ENCODE data around the gene PRRT2. TPM values are rescaled to one million over a fixed set of nuclear protein-coding genes. Genes with fewer than 3 reads are reported as not detected.
"Not testable (repeated sequence)": the region's sequence is repeated elsewhere in the genome, so short reads cannot be mapped to it uniquely, and the experiment has no call there.

The PRRT2 gene
- total RNA-seq, 2 experiments from 2014 or later, result 1.5 to 2.0 TPM

GRCh38 chr16:29784157-29784556 is 27.8 kb upstream of the PRRT2 start:
- H3K27ac Mint-ChIP-seq, result peak overlapping the region; percentile 24
- H3K9me3 Mint-ChIP-seq, result no peaks in the 10 kb centered on the region
- H3K4me3 Mint-ChIP-seq, result no peak overlapping the region
- DNase-seq (peak; percentile 62), ATAC-seq (peak; percentile 85)
- H3K27me3 Mint-ChIP-seq, result no peaks in the 10 kb centered on the region
- POLR2A ChIA-PET, result interaction anchor here (0.9 to 1.7 kb wide), 5 partner anchors 15 to 85 kb away, joined by 3 to 9 read pairs (median 5); partner anchors contain the start of gene C16orf54
- TF ChIP-seq CTCF (IDR thresholded peaks at IDR 0.05), result no peak
- intact Hi-C loops (cut with micrococcal nuclease), result loop anchor here (10.0 kb wide), 1 partner anchor 79 kb away; no protein-coding TSS in a partner anchor
- CTCF ChIA-PET, result interaction anchor here (0.7 to 4.4 kb wide), 22 partner anchors 8 to 189 kb away, joined by 3 to 42 read pairs (median 5); partner anchors contain the start of genes MVP and PAGR1
- H3K4me1 Mint-ChIP-seq (ENCODE audit: low read depth), result peaks cover 30% of the 10 kb centered on the region
- no peaks in the 10 kb centered on the region for H3K36me3 Mint-ChIP-seq (ENCODE audit: low read depth)

DNA sequence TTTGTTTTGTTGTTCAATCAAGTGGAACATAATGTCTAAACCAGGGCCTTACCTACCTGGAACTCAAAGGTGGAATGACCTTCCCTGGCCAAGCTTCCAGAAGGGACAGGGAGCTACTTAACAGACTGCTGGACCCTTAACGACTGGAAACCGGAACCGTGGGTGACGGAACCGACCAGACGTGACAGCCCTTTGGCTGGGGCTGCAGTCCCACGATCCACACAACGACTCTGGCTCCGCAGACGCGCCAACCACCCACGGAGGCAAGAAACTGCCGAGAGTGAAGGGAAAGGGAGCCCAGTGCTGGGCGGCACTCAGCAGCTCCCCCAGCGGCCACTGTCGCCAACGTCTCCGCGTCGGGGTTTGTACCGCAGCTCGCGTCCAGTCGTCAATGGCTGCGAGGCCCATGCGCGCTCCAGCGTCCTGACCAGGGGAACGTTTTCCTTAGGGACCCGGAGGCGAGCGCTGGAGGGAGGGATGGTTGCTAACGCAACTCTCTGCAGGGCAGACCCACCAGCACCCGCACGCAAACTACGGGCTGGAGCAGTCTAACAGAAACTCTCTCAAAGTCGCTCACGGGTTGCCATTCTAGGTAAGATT is 27.0 kb upstream of the PRRT2 start:
- no peaks in the 10 kb centered on the region for H3K36me3 Mint-ChIP-seq (ENCODE audit: low read depth)
- ChIA-PET POLR2A (interaction anchor here (0.9 to 1.7 kb wide), 7 partner anchors 23 to 86 kb away, joined by 3 to 9 read pairs (median 5); partner anchors contain the start of gene C16orf54), CTCF (interaction anchor here (0.6 to 4.4 kb wide), 38 partner anchors 8 to 226 kb away, joined by 3 to 42 read pairs (median 4); partner anchors contain the start of genes C16orf54, DOC2A, MVP and PAGR1)
- intact Hi-C loops (cut with micrococcal nuclease), result loop anchor here (10.0 kb wide), 1 partner anchor 80 kb away; no protein-coding TSS in a partner anchor
- H3K27ac Mint-ChIP-seq, result peak overlapping the region; percentile 66
- H3K9me3 Mint-ChIP-seq, result no peaks in the 10 kb centered on the region
- no peaks in the 10 kb centered on the region for H3K27me3 Mint-ChIP-seq
- peak; percentile 84 for DNase-seq
- peak; percentile 91 for TF ChIP-seq CTCF (IDR thresholded peaks at IDR 0.05)
- peak; percentile 91 for ATAC-seq
- peaks cover 32% of the 10 kb centered on the region for H3K4me1 Mint-ChIP-seq (ENCODE audit: low read depth)
- H3K4me3 Mint-ChIP-seq, result peak overlapping the region; percentile 58

- intact Hi-C loops (cut with micrococcal nuclease), result loop anchor here (10.0 kb wide), 1 partner anchor 82 kb away; no protein-coding TSS in a partner anchor
- H3K27ac Mint-ChIP-seq, result not testable (repeated sequence)
Measured at GRCh38 chr16:29787155-29787554, 24.8 kb upstream of the PRRT2 start.

GRCh38 chr16:29789775-29790182 is 22.2 kb upstream of the PRRT2 start:
- H3K4me1 Mint-ChIP-seq (ENCODE audit: low read depth), result peaks cover 41% of the 10 kb centered on the region
- ChIA-PET POLR2A (interaction anchor here (0.5 to 7.2 kb wide), 24 partner anchors 9 to 301 kb away, joined by 3 to 89 read pairs (median 4); partner anchors contain the start of genes ALDOA, MAZ, MVP and PAGR1), CTCF (interaction anchor here (0.8 to 4.8 kb wide), 24 partner anchors 9 to 242 kb away, joined by 3 to 43 read pairs (median 5); partner anchors contain the start of genes MVP, PAGR1 and ZG16)
- no peak for TF ChIP-seq CTCF (IDR thresholded peaks at IDR 0.05)
- H3K36me3 Mint-ChIP-seq (ENCODE audit: low read depth), result peaks cover 31% of the 10 kb centered on the region
- peak overlapping the region; percentile 97 for H3K27ac Mint-ChIP-seq
- no peak for DNase-seq
- ATAC-seq, result no peak
- H3K4me3 Mint-ChIP-seq, result peak overlapping the region; percentile 100
- no peaks in the 10 kb centered on the region for H3K27me3 Mint-ChIP-seq
- intact Hi-C loops (cut with micrococcal nuclease), result loop anchor here (5.0 to 10.0 kb wide), 2 partner anchors 47 to 85 kb away; no protein-coding TSS in a partner anchor
- no peaks in the 10 kb centered on the region for H3K9me3 Mint-ChIP-seq

More at GRCh38 chr16:29787155-29787554, 24.8 kb upstream of the PRRT2 start:
- H3K4me3 Mint-ChIP-seq, ATAC-seq, DNase-seq, H3K27me3 Mint-ChIP-seq, H3K9me3 Mint-ChIP-seq: not testable (repeated sequence)
- POLR2A ChIA-PET, result interaction anchor here (0.6 kb wide), 1 partner anchor 48 kb away, joined by 3 read pairs; no protein-coding TSS in a partner anchor
- CTCF ChIA-PET, result interaction anchor here (1.4 to 4.4 kb wide), 4 partner anchors 17 to 86 kb away, joined by 6 to 42 read pairs (median 12); no protein-coding TSS in a partner anchor
- Mint-ChIP-seq H3K4me1 (ENCODE audit: low read depth) (peaks cover 34% of the 10 kb centered on the region), H3K36me3 (ENCODE audit: low read depth) (peaks cover 14% of the 10 kb centered on the region)

GRCh38 chr16:29790183-29790948 is 21.6 kb upstream of the PRRT2 start, which contains the start of gene KIF22:
Gene KIF22, plus strand, starts transcription at chr16:29790751. Its CDS starts 9 bp downstream, at chr16:29790760.
- peaks cover 41% of the 10 kb centered on the region for H3K4me1 Mint-ChIP-seq (ENCODE audit: low read depth)
- peak within 1 kb of the TSS; percentile 100 for H3K4me3 Mint-ChIP-seq
- H3K27ac Mint-ChIP-seq, result peak within 1 kb of the TSS; percentile 97
- ChIA-PET CTCF (interaction anchor here (0.7 to 4.8 kb wide), 25 partner anchors 8 to 242 kb away, joined by 3 to 43 read pairs (median 5); partner anchors contain the start of genes MVP, PAGR1 and ZG16), POLR2A (interaction anchor here (0.5 to 7.2 kb wide), 30 partner anchors 8 to 301 kb away, joined by 3 to 89 read pairs (median 4); partner anchors contain the start of genes ALDOA, MAZ, MVP and PAGR1)
- peak; percentile 100 for DNase-seq
- H3K9me3 Mint-ChIP-seq, result no peaks in the 10 kb centered on the region
- intact Hi-C loops (cut with micrococcal nuclease), result loop anchor here (5.0 kb wide), 1 partner anchor 48 kb away; no protein-coding TSS in a partner anchor
- peak; percentile 69 for TF ChIP-seq CTCF (IDR thresholded peaks at IDR 0.05)
- H3K27me3 Mint-ChIP-seq, result no peaks in the 10 kb centered on the region
- peak; percentile 97 for ATAC-seq
- peaks cover 35% of the 10 kb centered on the region for H3K36me3 Mint-ChIP-seq (ENCODE audit: low read depth)
